HG02840 (cell line): ENCODE measurements around the gene C19orf33.

Experiments
- ATAC-seq: cut with Tn5 transposase; IDR thresholded peaks from one replicate; pipeline ENCODE4 v1.9.1; 2021; ENCODE audit warnings: mild to moderate bottlenecking, moderate library complexity, moderate number of reproducible peaks; ENCODE audit not compliant: unreplicated experiment, low FRiP score

Gene C19orf33

DNA sequence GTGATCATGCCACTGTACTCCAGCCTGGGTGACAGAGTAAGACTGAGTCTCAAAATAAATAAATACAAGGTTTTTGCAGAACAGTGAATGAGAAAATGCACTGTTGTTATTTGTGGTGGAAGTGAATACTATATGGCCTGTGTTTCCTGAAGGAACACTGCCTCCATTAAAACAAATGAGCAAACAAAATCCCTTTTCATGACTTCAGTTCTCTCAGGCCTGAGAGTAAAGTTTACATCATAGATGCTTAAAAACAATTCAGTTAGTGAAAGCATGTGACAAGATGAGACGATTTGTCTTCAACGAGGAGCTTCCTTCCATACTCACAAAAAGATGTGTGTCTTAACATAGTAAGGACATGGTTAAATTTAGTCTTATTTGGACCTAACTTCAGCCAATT lies 25.3 kb upstream of the C19orf33 start:
- ATAC-seq: no peak

DNA sequence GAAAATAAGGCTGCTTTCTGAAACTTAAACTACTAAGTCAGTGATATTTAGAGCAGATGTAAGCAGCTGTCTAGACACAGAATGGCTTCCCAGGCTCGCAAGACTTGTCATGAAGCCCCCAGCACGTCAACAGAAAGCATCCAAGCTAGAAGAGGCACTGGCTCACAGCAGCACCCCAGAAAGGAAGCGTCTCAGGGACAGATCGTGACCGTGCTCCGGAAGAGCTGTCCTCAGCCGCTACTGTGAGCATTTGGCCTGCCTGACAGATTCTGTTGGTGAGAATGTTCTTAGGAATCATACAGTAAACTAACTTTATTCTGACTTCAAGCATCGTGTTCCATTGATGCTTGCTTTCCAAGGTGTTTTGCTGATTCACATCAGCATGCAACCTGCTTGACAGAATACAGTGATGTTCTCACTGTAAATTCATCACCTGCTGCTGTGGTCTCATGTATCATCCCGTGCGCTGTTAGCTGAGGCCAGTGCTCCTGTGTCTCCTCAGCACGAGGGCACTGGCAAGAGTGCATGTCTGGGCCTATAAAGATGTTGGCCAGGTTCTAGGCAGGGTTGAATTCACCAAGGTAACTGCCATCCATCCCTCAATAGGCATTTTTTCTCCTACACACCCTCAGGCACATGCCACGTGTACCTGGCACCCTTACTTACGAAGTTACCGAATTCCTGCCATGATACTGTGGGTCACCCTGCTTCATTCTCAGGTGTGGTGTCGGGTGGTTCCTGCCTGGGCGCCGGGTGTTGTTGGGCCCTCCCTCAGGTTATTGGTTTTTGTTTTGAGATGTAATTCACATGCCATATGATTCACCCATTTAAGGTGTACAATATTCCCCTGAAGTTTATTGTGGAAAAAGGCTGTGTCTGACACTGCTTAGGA lies 23.8 kb upstream of the C19orf33 start:
- ATAC-seq: no peak

DNA sequence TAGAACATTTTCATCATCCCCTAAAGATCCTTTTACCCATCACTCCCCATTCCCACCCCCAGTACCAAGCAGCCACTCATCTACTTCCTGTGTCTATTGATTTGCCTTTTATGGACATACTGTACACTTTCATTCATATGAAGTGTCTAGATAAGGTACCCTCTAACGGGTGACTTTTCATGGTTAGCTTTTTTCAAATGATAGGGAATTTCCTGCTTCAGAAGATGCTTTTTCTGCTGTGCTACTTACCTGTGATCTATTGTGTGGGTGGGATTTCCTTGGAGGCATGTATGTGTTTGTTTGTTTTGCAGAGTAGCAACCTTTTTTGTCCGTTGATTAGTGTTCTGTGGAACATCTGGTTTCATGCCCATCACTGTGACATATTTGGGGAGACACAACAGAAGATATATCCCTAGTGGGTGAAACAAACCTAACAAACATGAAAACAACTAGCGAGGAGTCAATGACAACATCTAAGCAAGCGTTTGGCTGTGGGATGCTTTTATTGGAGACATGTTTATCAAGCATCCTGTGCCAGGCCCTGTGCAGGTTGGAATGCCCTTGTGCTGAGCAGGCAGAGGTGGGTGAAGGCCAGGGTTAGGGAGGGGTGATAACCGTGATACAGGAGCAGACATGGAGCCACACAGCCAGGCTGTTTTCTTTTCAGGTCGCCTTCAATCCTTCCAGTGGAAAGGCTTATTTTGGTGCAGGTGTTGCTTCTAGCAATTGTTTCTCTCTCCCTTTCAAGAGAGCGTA lies 22.1 kb upstream of the C19orf33 start:
- ATAC-seq: no peak

DNA sequence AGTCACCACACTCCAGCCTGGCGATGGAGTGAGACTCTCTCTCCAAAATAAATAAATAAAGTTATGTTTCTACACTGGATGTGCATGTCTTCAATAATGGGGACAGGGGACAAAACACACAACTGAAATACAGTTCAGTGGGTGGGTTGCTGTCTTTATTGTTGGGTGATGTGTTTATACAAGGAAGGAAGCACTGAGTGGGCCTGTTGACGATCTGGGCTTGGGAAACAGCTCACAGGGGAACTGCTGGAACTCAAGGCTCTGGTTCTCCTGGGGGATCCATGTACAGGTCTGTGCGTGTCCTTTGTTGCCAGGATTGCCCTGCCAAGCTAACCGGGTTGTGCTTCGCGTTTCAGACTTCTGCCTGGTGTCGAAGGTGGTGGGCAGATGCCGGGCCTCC lies 20.8 kb upstream of the C19orf33 start:
- no peak for ATAC-seq

DNA sequence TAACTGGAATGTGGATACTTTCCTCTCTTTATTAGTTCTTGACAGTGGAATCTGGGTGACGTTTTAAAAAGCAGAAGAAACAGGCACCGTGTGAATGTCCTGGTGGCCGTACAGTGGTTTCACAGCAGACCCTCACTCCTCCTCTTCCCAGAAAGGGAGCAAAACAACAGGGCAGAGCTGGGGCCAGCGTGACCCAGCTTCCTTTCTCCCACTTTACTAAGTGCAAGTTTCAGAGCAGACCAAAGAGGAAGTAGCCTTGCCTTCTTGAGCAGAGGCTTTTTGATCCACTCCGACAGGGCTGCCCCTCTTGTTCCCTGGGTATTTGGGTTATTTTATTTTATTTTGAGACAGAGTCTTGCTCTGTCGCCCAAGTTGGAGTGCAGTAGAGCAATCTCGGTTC lies 19.6 kb upstream of the C19orf33 start:
- ATAC-seq: no peak

DNA sequence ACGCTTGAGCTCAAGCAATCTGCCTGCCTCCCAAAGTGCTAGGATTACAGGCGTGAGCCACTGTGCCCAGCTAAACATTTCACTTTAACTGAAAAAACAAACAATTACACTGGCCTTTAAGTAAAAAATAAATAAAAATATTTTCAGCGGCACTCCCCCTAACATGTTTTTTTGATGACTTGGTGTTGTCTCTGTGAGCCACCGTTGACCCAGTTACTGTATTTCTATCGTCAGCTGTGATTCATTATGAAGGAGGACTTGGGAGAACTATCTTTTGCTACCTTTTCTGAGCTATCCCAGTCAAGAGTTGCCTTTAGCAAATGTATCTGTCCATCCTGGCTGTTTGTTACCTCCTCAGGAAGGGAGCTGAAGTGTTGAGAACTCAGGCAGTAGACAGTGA lies 18.5 kb upstream of the C19orf33 start:
- no peak for ATAC-seq

DNA sequence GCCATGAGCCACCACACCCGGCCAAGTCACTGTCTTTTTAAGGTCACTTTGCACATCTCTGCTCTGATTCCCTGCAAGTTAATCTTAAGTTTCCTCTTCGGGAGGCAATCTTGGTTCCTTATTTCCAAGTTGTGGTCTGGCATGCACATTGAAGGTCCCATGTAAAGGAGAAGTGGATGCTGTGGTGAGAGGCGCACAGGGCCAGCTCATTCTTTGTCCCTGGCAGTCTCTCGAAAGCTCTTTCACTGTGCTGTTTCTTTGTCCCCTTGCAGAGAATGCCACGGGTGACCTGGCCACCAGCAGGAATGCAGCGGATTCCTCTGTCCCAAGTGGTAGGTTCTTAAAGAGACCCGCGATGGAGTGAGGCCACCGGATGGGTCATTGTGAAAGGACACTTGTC lies 16.4 kb upstream of the C19orf33 start:
- no peak for ATAC-seq

DNA sequence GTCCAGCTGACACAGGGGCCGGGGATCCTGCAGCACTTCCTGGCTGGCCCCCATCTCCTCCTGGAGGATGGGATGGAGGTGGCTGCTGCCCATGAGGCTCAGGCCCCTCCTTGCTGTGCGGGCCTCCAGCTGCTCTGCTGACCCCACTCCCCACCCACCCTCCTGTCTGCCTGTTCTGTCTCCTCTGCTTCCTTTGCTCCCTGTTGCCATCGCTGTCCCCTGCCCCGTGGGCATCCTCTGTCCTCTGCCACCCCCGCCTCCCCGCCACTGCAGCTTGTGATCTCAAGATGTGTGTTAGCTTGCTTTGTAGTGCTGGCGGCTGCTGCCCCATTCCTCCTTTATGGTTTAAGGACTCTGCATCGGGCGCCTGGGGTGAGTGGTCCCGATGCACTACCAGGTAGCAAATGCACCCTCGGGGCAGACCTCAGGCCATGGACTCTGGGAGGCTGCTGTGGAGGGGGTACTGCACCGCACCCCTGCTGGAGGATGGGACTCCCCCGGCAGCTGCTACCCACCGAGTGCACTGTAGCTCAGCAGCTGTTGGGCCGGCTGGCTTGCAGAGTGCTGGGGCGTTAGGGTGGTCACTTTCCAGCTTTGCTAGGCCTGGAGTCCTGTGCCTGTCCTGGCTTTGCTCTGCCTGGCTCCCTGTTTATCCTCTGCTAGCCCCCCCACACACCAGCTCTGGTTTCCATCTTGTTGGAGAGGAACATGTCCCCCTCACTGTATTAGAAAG lies 15.8 kb upstream of the C19orf33 start:
- no peak for ATAC-seq

DNA sequence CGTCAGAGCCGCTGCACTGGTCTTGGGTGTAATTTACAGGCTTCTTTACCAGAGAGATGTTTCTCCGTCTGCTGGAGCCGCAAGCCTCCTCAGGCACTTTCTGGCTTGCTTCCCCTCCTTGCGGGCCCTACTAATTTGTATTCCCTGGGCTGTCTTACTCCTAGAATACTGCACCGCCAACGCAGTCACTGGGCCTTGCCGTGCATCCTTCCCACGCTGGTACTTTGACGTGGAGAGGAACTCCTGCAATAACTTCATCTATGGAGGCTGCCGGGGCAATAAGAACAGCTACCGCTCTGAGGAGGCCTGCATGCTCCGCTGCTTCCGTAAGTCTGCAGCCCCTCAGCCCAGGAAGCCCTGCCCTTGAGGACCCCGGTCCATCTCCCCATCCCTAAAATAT lies 14.1 kb upstream of the C19orf33 start:
- ATAC-seq: no peak

DNA sequence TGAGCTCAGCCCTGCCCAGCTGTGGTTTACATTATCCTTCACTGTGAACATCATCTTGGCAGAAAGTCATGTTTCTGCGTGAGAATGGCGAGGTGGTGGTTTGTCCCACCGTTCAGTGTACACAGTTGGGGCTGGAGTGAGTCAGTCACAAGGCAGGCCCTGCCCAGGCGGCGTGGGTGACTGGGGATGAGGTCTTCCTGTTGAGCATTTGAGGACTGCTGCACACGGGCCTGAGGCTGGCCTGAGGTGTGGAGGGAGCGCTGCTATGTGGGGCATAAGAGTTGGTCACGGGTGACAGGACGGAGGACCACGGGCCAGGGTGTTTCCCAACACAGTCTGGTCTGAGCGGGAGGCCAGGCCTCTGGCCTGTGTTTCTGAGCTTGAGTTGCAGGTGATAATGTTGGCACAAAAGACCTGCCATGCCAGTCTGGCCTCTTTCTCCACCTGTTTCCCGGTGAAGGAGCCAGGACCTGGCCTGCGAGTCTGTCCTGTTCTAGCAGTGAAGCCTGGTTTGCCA lies 13.4 kb upstream of the C19orf33 start:
- no peak for ATAC-seq

DNA sequence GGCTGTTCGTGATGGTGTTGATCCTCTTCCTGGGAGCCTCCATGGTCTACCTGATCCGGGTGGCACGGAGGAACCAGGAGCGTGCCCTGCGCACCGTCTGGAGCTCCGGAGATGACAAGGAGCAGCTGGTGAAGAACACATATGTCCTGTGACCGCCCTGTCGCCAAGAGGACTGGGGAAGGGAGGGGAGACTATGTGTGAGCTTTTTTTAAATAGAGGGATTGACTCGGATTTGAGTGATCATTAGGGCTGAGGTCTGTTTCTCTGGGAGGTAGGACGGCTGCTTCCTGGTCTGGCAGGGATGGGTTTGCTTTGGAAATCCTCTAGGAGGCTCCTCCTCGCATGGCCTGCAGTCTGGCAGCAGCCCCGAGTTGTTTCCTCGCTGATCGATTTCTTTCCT lies 12.2 kb upstream of the C19orf33 start:
- no peak for ATAC-seq

DNA sequence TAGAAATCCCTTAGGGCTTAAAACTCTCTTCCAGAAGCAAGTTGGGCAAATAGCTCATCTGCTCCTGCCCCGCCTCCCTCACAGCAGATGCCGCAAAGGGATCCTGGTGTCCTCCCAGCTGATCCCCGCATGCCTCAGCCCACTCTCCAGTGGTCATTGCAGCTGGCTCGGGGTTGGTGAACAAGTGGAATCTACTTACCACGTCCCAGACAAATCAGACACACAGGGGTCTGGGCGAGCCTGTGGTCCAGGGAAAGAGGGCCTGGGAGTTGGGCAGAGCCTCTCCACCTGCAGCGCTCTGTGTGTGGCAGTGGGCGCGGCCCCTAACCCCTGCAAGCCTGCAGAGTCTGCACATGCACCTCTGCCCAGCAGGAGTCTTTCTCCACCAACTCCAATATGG lies 10.8 kb upstream of the C19orf33 start:
- ATAC-seq: no peak

DNA sequence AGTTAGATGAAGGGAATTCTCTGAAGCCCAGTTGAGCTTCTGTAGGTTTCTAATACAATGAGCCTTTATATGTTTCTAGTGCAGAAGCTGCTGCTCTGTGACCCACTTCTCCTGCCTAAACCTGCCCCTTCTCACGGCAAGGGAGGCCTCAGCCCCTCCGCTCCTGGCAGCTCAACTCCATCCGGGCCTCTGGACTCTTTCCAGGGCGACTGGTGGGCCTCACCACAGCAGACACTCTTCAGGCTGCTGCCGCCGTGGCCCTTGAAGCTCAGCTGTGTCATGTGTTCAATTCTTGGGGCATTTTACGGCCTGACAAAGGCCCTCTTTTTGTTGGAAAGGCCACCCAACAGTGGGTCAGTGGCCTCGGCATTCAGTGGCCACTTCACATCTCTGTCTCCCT lies 10.0 kb upstream of the C19orf33 start:
- no peak for ATAC-seq

DNA sequence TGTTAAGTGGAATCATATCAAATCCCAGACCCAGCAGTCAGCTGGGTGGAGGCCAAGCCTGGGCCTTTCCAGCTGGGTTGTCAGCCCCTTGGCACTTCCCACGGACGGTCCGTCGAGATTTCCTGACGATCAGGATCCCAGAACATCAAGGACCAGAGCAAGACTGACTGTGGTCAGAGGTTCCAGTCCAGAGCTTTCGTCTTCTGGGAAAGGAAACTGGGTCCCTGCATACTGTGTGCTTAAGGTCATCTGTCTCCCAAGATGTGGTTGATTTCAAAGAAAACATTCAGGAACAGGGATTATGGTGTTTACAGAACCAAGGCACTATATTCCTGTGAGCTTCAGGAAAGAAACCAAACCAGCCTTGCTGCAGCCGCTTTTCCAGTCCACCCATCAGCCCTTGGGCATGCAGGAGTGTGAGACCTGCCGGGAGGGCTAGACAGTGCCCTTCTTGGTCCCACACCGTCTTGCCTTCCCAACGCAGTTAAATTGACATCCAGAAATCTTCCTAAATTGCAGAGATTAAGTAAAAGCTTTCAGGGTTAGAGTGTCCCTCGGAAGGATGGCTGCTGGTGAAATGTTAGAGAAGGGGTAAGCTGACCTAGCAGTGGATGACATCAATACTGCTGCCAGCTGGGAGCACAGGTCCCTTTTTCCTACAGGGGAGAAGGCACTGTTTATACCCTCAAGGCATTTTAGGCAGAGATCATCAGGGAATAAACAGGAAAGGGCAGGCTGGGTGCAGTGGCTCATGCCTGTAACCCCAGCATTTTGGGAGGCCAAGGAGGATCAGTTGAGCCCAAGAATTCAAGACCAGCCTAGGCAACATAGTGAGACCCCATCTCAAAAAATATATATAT lies 5.0 kb upstream of the C19orf33 start:
- ATAC-seq: no peak

DNA sequence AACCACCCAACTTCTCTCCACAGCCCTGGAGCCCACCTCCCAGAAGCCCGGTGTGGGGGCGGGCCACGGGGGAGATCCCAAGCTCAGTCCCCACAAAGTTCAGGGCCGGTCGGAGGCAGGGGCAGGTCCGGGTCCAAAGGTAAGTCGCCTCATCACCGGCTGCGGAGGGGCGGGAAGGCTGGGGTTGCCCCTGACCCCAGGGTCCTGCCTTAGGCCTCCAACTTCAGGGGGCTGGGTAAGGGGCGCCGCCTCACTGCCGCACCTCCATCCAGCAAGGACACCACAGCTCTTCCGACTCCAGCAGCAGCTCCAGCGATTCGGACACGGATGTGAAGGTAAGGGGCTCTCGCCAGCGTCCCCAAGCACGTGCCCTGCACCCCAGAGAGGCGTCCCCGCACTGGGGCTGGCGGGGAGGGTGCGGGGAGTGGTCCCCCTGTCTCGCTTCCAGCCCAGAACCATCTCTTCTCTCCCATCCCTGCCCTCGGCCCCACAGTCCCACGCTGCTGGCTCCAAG lies 358 bp downstream of the C19orf33 start:
- no peak for ATAC-seq

DNA sequence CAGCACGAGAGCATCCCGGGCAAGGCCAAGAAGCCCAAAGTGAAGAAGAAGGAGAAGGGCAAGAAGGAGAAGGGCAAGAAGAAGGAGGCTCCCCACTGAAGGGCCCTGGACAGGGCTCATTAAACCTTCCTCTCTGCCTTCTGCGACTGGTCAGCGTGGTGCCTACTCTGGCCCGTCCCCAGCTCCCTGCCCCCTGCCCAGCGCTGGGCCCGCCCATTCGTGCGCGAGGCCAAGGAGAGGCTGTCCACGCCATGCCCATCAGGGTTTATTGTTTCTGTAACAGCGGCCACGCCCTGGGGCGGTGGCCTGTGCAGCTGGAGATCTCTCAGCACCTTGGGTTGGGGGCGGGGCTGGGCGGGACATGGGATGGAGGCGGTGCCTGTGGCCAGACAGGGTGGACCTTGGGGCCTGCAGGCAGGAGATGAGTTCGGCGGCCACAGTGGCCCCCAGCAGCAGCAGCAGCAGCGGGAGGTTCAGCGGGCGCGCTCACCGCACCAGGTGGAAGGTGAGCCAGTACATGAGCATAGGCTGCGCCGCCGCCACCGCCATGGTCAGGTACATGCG lies 897 bp downstream of the C19orf33 start:
- ATAC-seq: no peak

DNA sequence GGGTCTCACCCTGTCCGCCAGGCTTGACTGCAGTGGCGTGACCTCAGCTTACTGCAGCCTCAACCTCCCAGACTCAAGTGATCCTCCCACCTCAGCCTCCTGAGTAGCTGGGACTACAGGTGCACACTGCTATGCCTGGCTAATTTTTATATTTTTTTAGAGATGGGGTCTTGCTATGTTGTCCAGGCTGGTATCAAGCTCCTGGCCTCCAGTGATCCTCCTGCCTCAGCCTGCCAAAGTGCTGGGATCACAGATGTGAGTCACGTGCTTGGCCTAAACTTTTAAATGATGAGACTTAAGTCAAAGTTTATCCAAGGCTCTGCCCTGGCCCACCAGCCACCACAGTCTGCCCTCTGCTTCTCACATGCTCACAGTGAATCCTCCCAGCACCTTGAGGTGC lies 2.2 kb downstream of the C19orf33 start:
- no peak for ATAC-seq

DNA sequence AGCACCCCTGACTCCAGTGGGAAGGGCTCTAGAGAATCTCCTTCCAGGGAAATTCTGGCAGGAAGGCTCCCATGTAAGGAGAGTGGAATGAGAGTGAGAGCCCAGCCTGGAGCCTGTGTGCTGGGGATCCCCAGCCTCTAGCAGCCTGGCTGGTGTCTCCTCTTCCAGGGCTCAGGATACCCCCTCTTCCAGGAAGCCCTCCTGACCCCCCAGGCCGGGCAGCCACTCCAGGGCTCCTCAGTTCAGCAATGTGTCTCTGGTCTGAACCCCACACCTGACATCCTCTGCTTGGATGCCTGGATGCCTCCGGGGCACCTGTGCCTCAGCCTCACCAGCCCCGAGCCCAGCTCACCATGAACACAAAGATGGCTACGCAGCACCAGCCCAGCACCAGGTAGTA lies 3.0 kb downstream of the C19orf33 start:
- ATAC-seq: no peak

DNA sequence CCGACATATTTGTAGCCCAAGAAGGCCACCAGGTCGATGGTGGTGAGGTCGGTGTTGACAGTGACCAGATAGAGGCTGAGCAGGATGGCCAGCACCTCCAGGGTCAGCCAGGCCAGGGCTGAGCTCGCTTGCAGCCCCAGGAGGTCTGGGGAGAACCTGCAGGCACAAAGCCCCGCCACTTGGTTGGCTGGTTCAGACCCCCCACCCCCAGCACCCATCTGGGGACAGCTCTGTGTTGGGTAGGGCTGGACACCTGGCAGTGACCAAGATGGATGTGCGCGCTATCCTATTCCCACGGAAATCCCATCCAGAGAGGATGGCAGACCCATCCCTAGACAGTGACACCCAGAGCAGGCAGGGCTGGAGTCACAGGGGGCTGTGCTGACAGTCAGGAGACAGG lies 3.5 kb downstream of the C19orf33 start:
- ATAC-seq: no peak
